K562 (cell line): ENCODE measurements around the gene FCRL6. TPM values are rescaled to one million over a fixed set of nuclear protein-coding genes. Genes with fewer than 3 reads are reported as not detected.
A peak's percentile ranks its signal among the peaks of the same experiment; 100 is the strongest.

ENCODE experiments used
- BCLAF1 ChIP-seq, 2 experiments: fragments of 450-650 bp in 1 of 2; IDR thresholded peaks; 2 replicates each; pipeline ENCODE4 v1.6.1; 2011 to 2017; ENCODE audit warnings: low read depth in 2 of 2, antibody characterized with exemption in 1 of 2, borderline replicate concordance in 1 of 2, low read length in 1 of 2, mild to moderate bottlenecking in 1 of 2, mixed read lengths in 1 of 2; ENCODE audit not compliant: control insufficient read depth in 1 of 2
- BRD4 ChIP-seq: fragments of 200-600 bp; sonication (generic); IDR thresholded peaks from 2 replicates; pipeline ENCODE4 v1.6.1; 2017; ENCODE audit warnings: inconsistent platforms
- CTBP1 ChIP-seq: fragments of 450-650 bp; IDR thresholded peaks from 2 replicates; pipeline ENCODE4 v1.6.1; 2016; ENCODE audit warnings: borderline replicate concordance
- E2F3 ChIP-seq: fragments of 250-450 bp; sonication (Bioruptor Pico); IDR thresholded peaks from 2 replicates; pipeline ENCODE4 v1.4.0; 2020; ENCODE audit warnings: mild to moderate bottlenecking
- HES1 ChIP-seq: fragments of 450-650 bp; IDR thresholded peaks from 2 replicates; pipeline ENCODE4 v1.6.1; 2016; ENCODE audit warnings: low read depth, mild to moderate bottlenecking, moderate library complexity
- HOXB6 ChIP-seq: fragments of 250-450 bp; sonication (Bioruptor Pico); IDR thresholded peaks from 2 replicates; pipeline ENCODE4 v1.5.1; 2022; ENCODE audit warnings: mild to moderate bottlenecking, borderline replicate concordance
- IRF1 ChIP-seq: sonication (generic); formaldehyde crosslinking; IDR thresholded peaks from 2 replicates; pipeline ENCODE4 v1.8.0; 2022; ENCODE audit warnings: missing genetic modification reagents, mild to moderate bottlenecking, borderline replicate concordance
- IRF2 ChIP-seq: sonication (generic); formaldehyde crosslinking; IDR thresholded peaks from 2 replicates; pipeline ENCODE4 v1.8.1; 2022; ENCODE audit warnings: mild to moderate bottlenecking, missing genetic modification reagents
- MITF ChIP-seq: IDR thresholded peaks from 2 replicates; pipeline ENCODE4 v1.6.1; 2014; ENCODE audit warnings: antibody characterized with exemption
- NFXL1 ChIP-seq: fragments of 450-650 bp; formaldehyde crosslinking; IDR thresholded peaks from 2 replicates; pipeline ENCODE4 v1.4.0; 2021; ENCODE audit warnings: mild to moderate bottlenecking
- PHB2 ChIP-seq: fragments of 450-650 bp; IDR thresholded peaks from 2 replicates; pipeline ENCODE4 v1.6.1; 2017; ENCODE audit warnings: low read depth
- SMAD3 ChIP-seq: fragments of 450-650 bp; formaldehyde crosslinking; conservative IDR thresholded peaks from 2 replicates; pipeline ENCODE4 v1.4.0; 2020; ENCODE audit warnings: mild to moderate bottlenecking
- STAG1 ChIP-seq: sonication (generic); formaldehyde crosslinking; IDR thresholded peaks from 2 replicates; pipeline ENCODE4 v1.5.0; 2020; ENCODE audit warnings: missing genetic modification reagents, borderline replicate concordance
- TBL1XR1 ChIP-seq, 2 experiments: IDR thresholded peaks; 2 replicates each; pipeline ENCODE4 v1.6.1; 2012; ENCODE audit warnings: improper control_type of control experiment in 2 of 2, low read length in 2 of 2, mild to moderate bottlenecking in 1 of 2
- ZNF324 ChIP-seq: fragments of 250-450 bp; sonication (Bioruptor Pico); IDR thresholded peaks from 2 replicates; pipeline ENCODE4 v1.4.0; 2020; ENCODE audit warnings: mild to moderate bottlenecking
- ZNF395 ChIP-seq: fragments of 200-800 bp; sonication (Bioruptor generic); IDR thresholded peaks from 2 replicates; pipeline ENCODE4 v1.6.1; 2017; ENCODE audit warnings: missing genetic modification characterization, missing compliant biosample characterization
- ZNF449 ChIP-seq: fragments of 250-450 bp; sonication (Bioruptor Pico); IDR thresholded peaks from 2 replicates; pipeline ENCODE4 v1.8.0; 2022; ENCODE audit warnings: moderate library complexity, mild to moderate bottlenecking, inconsistent platforms
- polyA plus RNA-seq, 8 experiments: library from polyadenylated mRNA; depleted of rRNA in 4 of 8; stranded (reverse) in 5 of 8; unstranded in 3 of 8; fragments of >200 nt; fragmentation: Nextera tagmentation in 2 of 8; fragmentation: Illumina TruSeq in 1 of 8; extraction: Ambion mirVana in 2 of 8; extraction: Trizol in 1 of 8; gene quantifications; 2 replicates each; pipeline versions ENCODE4 v1.2.1 to v1.2.3, GENCODE V29; 2011 to 2014; ENCODE audit warnings: inconsistent platforms in 1 of 8, missing spikeins in 1 of 8
- total RNA-seq, 7 experiments: library from RNA; depleted of rRNA in 6 of 7; stranded (reverse); fragments of >200 nt in 6 of 7; fragmentation: Illumina TruSeq in 2 of 7; extraction: Trizol in 2 of 7; gene quantifications; 2 replicates each; pipeline versions ENCODE4 v1.2.1 to v1.2.3, GENCODE V29; 2011 to 2021; ENCODE audit warnings: low replicate concordance in 1 of 7

The FCRL6 gene
- total and polyA plus RNA-seq, 9 of the 15 experiments (the other 6 are each of a cell fraction or from before 2014, with no cell fraction given), result not detected

GRCh38 chr1:159780583-159781582 is 21.3 kb upstream of the FCRL6 start, which contains the start of gene DUSP23 (continued):
- 0 out of 2 replicates have a peak, but pooled peaks have one; percentile 36 for TF ChIP-seq SMAD3 (CRISPR knock-in tag)
- no peak for TF ChIP-seq BCLAF1 (IDR thresholded peaks at IDR 0.05; ENCODE audit: borderline replicate concordance in 1 of 2, control insufficient read depth in 1 of 2, low read depth in 2 of 2, low read length in 1 of 2)
- no peak for TF ChIP-seq HOXB6 (CRISPR knock-in tag)
- TF ChIP-seq ZNF324 (CRISPR knock-in tag), result no peak
- no peak for TF ChIP-seq BRD4
- TF ChIP-seq NFXL1 (CRISPR knock-in tag), result no peak
- no peak for TF ChIP-seq MITF
- peak; percentile 74; the same call in 1 of the 2 replicates for TF ChIP-seq STAG1 (CRISPR knock-in tag)
- TF ChIP-seq IRF1 (CRISPR knock-in tag), result no peak
- no peak for TF ChIP-seq IRF2
- TF ChIP-seq CTBP1, result peak; percentile 78
- TF ChIP-seq HES1, result no peak
- no peak for TF ChIP-seq ZNF449 (CRISPR knock-in tag)
- no peak for TF ChIP-seq PHB2
- peak in 1 of 2 experiments; percentile 11; a peak in 2 of 4 replicates for TF ChIP-seq TBL1XR1 (IDR thresholded peaks at IDR 0.05; ENCODE audit: low read length in 2 of 2)
- 0 out of 2 replicates have a peak, but pooled peaks have one; percentile 54 for TF ChIP-seq ZNF395
- peak; percentile 47 for TF ChIP-seq E2F3 (CRISPR knock-in tag)
